HUDEP-2 (cell line): Measurements from ENCODE around the gene ACAA1.

ENCODE experiments used
- DNase-seq, 76 experiments: peaks; one replicate each; lab custom pipeline; 2025; ENCODE audit not compliant: unreplicated experiment in 76 of 76; lab: John Stamatoyannopoulos, UW

The ACAA1 gene

GRCh38 chr3:38154625-38155255, 17.8 kb upstream of the ACAA1 start:
- no peak for DNase-seq

GRCh38 chr3:38154033-38154494, 17.1 kb upstream of the ACAA1 start:
- no peak for DNase-seq

DNA sequence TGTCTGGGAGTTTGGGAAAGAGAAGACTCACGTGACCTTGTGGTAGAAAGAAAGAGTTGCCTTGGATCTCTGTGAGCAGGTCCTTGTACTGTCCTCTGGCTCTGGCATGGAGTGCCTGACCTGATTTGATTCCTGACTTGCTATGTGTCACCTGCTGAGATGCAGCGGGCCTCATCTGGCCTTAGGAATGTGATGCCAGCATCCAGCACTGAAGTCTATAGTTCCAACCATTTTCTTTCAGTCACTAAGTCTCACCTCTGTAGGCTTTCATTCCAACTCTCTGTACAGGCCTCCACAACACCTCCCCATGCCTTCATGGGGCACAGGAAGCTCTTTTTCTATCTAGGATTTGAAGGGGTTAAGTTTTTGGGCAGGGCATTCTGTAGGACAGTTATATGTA, 16.3 kb upstream of the ACAA1 start:
- no peak for DNase-seq

DNA sequence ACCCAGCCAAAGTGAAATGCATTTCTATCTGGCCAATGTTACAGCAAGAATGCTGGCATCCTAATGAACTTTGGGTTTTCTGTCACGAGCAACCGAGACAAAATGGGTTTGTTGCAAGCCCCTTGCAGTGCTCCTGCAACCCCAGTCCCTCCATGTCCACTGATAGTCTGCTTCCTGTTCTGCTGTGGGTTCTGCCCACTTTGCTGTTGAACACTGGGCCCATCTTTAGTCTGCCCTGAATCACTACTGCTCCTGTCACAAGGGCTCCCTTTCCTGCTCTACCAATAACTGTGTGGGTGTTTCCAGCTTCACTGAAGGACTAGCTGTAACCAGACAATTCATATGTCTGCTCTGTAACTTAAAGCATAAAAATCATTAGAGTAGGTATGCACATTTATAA, 15.7 kb upstream of the ACAA1 start:
- DNase-seq: no peak

DNA sequence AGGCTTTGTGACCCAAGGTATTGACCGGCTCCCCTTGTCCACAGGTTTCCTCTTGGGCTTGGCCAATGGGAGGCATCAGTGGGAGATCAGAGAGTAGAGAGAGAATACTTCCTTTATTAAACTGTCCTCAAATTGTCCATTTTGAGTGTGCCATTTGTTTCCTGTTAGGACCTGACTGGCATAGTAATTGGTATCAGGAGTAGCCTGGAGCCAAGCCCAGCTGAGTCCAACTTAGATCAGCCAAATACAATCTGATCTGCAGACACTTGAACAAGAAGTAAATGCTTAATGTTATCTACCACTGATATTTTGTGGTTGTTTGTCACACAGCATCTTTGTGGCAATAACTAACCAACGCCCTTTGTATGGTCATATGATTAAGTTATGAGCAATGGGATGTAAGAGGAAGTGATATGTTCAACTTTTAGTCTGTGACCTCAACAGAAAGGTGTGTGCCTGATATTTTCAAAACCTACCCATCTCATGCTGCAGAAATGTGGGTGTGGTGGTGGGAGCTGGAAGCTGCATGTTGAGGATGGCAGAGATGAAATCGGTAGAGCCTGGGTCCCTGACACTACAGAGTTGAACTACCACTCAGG, 14.8 kb upstream of the ACAA1 start:
- DNase-seq: peak in 17 of 76 experiments; percentile 3 to 50 (median 39)

GRCh38 chr3:38150780-38151528, 14.0 kb upstream of the ACAA1 start:
- DNase-seq: peak in 9 of 76 experiments; percentile 4 to 26 (median 17)

DNA sequence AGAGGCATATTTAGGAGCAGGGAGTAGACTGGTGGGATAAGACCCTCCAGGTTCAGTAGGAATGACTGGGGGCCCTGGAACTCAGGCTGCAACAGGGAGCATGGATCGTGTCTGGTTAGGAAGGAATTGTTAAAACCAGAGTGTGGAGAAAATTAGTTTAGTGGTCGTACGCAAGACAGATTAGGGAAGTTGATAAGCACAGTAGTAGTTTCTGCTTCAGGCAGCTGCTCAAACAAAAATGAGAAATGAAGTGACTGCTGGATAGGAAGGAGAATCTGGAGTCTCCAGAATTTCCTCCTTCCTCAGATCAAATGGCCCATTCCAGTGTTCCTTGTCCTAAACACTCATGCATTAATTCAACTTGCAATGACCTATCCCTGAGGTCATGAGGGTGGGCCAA, 12.8 kb upstream of the ACAA1 start:
- peak in 5 of 76 experiments; percentile 11 to 48 (median 22) for DNase-seq

DNA sequence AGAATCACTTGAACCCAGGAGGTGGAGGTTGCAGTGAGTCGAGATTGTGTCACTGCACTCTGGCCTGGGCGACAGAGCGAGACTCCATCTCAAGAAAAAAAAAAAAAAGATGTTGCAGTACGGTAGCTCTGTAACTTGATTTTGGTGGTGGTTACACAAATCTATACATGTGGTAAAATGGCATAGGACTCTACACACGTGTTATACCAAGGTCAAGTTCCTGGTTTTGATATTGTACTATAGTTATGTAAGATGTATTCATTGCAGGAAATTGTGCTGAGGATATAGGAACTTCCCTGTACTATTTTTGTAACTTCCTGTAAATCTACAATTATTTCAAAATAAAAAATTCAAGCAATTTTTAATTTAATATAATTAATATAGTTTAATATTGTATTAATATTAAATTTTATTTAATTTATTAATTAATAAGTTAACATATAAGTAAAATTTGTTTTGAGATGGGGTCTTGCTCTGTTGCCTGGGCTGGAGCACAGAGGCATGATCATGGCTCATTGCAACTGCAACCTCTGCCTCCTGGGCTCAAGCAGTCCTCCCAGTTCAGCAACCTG, 11.5 kb upstream of the ACAA1 start:
- DNase-seq: no peak

DNA sequence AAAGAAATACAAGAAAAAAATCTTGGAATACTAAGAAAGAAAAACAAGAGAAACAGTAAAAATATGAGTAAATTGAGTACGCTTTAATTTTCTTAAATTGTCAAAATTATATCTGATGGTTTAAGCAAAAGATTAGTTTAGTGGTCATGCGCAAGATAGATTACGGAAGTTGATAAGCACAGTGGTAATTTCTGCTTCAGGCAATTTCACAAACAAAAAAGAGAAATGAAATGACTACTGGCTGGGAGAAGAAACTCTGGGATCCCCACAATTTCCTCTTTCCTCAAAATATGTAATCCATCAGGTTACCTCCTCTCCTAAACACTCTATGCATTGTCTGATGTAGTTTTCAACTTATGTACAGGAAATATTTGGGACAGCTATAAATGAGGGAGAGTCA, 10.5 kb upstream of the ACAA1 start:
- DNase-seq: no peak

DNA sequence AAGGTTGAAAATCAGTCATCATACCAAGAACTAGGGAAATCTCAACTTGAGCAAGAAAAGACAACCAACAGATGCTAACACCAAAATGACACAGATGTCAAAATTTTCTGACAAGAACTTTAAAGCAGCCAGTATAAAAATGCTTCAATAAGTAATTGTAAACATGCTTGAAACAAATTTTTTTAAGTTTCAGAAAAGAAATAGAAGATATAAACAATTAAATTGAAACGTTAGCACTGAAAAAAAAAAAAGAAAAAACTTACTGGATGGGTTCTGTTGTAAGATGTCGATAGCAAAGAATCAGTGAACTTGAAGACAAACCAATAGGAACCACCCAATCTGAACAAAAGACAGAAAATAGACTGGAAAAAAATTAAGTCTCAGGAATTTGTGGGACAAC, 9.6 kb upstream of the ACAA1 start:
- no peak for DNase-seq

DNA sequence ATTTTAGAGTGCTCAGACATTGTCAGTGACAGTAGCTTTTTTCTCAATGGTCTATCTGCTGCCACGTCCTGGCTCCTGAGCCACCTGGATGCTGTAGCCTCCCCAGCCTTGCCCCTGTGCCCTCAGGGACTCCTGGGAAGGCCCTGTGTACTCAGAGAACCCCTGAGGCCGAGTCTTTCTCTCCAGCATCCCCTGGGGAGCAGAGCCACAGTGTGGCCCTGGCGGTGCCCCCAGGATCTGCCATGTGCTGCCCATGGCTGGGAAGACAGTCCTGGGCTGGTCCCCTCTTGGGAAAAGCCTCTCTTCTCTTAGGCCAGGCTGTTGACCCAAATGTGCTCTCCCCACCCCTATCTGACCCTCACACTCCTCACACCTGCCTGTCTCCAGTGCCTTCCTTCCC, 6.6 kb upstream of the ACAA1 start:
- no peak for DNase-seq

DNA sequence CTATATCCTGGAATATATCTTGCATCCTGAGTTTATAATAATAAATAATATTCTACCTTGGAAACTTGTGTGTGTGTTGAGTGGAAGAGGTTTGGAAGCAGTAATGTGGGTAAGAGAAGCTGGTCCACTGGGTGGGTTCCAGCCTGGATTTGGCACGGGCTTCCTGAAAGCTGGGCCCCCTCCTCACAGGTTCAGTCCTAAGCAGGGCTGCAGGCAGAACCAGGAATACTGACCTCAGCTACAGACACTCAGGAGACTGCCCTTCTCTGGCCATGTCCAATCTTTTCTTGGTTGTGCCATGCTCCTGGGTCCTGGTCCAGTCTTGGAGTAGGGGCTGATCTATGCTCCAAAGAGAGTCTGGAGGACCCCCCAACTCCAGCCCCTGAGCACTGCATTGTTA, 6.0 kb upstream of the ACAA1 start:
- no peak for DNase-seq

GRCh38 chr3:38141952-38142273, 5.0 kb upstream of the ACAA1 start:
- no peak for DNase-seq

DNA sequence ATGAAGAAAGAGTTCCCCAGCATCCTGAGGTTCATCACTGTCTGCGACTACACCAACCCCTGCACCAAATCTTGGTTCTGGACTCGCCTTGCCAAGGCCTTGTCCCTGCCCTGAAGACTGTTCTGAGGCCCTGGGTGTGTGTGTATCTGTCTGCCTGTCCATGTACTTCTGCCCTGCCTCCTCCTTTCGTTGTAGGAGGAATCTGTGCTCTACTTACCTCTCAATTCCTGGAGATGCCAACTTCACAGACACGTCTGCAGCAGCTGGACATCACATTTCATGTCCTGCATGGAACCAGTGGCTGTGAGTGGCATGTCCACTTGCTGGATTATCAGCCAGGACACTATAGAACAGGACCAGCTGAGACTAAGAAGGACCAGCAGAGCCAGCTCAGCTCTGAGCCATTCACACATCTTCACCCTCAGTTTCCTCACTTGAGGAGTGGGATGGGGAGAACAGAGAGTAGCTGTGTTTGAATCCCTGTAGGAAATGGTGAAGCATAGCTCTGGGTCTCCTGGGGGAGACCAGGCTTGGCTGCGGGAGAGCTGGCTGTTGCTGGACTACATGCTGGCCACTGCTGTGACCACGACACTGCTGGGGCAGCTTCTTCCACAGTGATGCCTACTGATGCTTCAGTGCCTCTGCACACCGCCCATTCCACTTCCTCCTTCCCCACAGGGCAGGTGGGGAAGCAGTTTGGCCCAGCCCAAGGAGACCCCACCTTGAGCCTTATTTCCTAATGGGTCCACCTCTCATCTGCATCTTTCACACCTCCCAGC, 4.4 kb upstream of the ACAA1 start:
- DNase-seq: no peak

DNA sequence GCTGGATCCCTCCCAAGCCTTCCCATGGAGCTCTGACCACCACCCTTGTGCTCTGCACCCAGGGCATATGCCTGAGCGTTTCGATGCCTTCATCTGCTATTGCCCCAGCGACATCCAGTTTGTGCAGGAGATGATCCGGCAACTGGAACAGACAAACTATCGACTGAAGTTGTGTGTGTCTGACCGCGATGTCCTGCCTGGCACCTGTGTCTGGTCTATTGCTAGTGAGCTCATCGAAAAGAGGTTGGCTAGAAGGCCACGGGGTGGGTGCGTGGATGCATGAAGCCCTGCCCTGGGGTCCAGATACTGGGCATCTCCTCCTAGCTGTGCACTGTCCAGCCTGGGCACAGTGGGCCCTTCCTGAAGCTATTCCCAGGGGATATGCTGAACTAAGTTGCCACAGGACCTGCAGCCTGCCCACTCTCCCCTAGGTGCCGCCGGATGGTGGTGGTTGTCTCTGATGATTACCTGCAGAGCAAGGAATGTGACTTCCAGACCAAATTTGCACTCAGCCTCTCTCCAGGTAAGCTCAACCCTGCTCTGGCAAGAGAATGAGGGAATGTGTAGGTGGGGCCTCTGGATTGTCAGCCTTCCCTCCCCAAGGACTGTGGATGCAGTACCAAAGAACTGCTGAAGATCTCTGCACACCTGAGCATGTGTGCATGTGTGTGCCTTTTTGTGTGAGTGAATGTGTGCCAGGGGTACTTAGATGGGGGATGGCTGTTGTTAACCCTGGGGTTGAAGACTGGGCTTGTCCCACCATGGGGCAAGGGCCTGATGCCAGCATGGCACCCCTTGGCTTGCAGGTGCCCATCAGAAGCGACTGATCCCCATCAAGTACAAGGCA, 3.6 kb upstream of the ACAA1 start:
- DNase-seq: no peak

DNA sequence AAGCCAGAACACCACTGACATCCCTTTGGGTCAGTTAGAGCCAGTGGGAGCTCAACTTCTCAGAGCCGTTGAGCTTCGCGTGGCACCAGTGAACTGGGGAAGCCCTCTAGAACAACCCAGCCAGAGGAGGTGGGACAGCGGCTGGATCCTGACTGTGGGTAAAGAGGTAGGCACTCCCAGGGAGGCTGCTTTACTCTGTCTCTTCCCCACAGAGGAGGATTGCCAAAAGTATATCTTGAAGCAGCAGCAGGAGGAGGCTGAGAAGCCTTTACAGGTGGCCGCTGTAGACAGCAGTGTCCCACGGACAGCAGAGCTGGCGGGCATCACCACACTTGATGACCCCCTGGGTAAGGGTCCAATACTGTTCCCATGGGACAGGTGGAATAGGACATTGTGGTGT, 2.7 kb upstream of the ACAA1 start:
- no peak for DNase-seq

GRCh38 chr3:38139191-38139590, 2.3 kb upstream of the ACAA1 start:
- peak in 2 of 76 experiments; percentile 9 to 50 for DNase-seq

DNA sequence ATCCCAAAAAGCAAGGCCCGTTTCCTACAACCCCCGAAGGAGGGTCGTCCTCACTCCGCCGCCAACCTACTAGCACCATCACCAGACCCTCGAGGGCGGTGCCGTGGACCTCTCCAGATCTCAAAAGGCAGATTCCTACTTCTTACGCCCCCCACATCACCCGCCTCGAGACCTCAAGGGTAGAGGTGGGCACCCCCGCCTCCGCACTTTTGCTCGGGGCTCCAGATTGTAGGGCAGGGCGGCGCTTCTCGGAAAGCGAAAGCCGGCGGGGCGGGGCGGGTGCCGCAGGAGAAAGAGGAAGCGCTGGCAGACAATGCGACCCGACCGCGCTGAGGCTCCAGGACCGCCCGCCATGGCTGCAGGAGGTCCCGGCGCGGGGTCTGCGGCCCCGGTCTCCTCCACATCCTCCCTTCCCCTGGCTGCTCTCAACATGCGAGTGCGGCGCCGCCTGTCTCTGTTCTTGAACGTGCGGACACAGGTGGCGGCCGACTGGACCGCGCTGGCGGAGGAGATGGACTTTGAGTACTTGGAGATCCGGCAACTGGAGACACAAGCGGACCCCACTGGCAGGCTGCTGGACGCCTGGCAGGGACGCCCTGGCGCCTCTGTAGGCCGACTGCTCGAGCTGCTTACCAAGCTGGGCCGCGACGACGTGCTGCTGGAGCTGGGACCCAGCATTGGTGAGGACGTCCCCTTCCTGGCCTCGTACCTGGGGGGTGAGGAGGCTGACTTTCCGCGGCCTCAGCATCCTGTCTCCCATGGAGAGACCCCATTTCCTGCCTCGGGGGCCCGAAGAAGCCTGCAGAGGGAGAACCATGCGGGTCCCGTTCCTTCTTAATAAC, 1.6 kb upstream of the ACAA1 start, which contains the start of gene MYD88:
MYD88 (plus strand) TSS at position 313 of the 842 bp plus-strand sequence; CDS start at position 353, 40 bp downstream.
- peak in 69 of 76 experiments; percentile 6 to 84 (median 60) for DNase-seq
